A549 (cell line): Measurements from ENCODE around the gene RLBP1.

Experiments
- HMGXB4 ChIP-seq: fragments of 250-450 bp; sonication (Bioruptor Pico); IDR thresholded peaks from 2 replicates; pipeline ENCODE4 v1.5.0; 2021; ENCODE audit warnings: mild to moderate bottlenecking, moderate library complexity, borderline replicate concordance
- POLR2A ChIP-seq: IDR thresholded peaks from 2 replicates; pipeline ENCODE4 v1.6.1; 2012; ENCODE audit warnings: mild to moderate bottlenecking, low read length

- no peak for TF ChIP-seq POLR2A
- TF ChIP-seq HMGXB4 (CRISPR knock-in tag) = no peak
Measured at GRCh38 chr15:89179966-89180875, 41.2 kb downstream of the RLBP1 start.
